ENCODE results near the gene LEPROT. TPM values are rescaled to one million over a fixed set of nuclear protein-coding genes. Genes with fewer than 3 reads are reported as not detected.

LEPROT gene
- total RNA-seq, 4 donors from 2014 or later, result 74.0 to 96.8 (median 81.3) TPM

DNA sequence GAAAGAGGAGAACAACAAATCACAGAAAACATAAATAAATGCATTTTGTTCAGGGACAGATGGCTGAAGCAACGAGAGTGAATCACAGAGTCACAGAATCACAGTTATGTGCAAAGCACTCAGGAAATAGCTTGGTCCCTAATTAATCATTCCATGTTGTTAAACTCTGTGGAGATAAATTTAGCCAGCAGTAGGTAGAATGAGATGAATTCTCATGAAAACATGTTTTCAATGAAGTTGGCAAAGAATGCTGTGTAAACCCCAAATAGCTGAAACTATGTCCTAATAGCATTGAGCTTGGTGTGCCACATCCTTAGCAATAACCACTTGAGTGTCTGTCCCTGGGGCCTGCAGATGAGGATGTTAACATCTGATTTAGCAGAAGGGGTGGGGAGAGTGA lies 20.4 kb downstream of the LEPROT start:
- TF ChIP-seq CTCF (IDR thresholded peaks at IDR 0.05; ENCODE audit: low read depth), result no peak

GRCh38 chr1:65441464-65441863 lies 21.0 kb downstream of the LEPROT start:
- no peak for TF ChIP-seq CTCF (IDR thresholded peaks at IDR 0.05; ENCODE audit: low read depth)

- TF ChIP-seq CTCF (IDR thresholded peaks at IDR 0.05; ENCODE audit: low read depth), result no peak
Measured at GRCh38 chr1:65442442-65442841, 22.0 kb downstream of the LEPROT start.

- no peak for TF ChIP-seq CTCF (IDR thresholded peaks at IDR 0.05; ENCODE audit: low read depth)
Measured at GRCh38 chr1:65443647-65444046, 23.2 kb downstream of the LEPROT start.

DNA sequence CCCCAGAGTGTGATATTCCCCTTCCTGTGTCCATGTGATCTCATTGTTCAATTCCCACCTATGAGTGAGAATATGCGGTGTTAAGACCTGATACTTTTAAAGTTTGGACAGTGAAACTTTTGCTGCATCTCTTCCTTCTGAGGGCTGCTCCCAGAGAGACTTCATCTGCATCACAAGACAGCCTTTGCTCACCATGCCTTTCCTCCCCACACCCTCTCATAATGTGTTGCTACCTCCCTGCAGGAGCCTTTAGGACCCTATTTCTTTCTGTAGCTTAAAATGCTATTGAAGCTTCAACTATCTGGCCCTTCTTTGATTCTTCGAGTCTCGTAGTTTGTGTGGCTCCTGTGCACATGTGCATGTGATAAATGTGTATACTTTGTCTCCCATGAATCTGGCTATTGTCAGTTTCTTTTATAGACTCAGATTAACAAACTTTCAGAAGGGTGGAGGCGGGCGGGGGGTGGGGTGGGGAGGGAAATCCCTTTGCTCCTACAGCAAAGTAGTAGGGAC lies 23.7 kb downstream of the LEPROT start:
- no peak for TF ChIP-seq CTCF (IDR thresholded peaks at IDR 0.05; ENCODE audit: low read depth)

DNA sequence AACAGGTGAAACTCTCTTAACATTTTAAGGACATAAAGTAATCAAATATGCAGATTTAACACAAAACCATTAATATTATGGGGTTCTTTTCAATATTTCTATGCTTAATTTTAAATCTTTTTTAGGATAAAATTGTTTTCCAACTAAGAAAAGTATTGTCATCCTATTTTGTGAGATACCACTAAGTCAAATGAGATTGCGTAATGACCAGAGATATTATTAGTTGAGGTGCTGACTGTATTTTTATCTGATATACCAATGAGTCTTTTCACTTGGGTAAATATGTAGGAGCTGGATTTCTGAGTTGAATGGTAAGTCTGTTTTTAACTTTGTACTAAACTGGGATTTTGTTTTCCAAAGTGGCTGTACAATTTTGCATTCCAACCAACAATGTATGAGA lies 25.4 kb downstream of the LEPROT start:
- no peak for TF ChIP-seq CTCF (IDR thresholded peaks at IDR 0.05; ENCODE audit: low read depth)

- TF ChIP-seq CTCF (IDR thresholded peaks at IDR 0.05; ENCODE audit: low read depth), result no peak
Measured at GRCh38 chr1:65449214-65449823, 28.9 kb downstream of the LEPROT start.
